Neural progenitor cell (in vitro differentiated cells): ENCODE data around the gene NUP88. TPM values are rescaled to one million over a fixed set of nuclear protein-coding genes. Genes with fewer than 3 reads are reported as not detected.

Source experiments
- DNase-seq: peaks from one replicate; pipeline ENCODE4 v3.0.0-alpha.2; 2016; ENCODE audit warnings: low spot score
- H2AFZ ChIP-seq: fragments of 200-600 bp; sonication (generic); replicated peaks from 2 replicates; pipeline ENCODE4 v1.6.1; 2016; ENCODE audit warnings: antibody characterized with exemption
- H3F3A ChIP-seq: fragments of 200-600 bp; sonication (generic); 2 replicates; pipeline ENCODE4 v1.6.1; 2016; ENCODE audit warnings: antibody characterized with exemption, low read depth
- H3K27ac ChIP-seq: fragments of 200-600 bp; sonication (generic); 2 replicates; pipeline ENCODE4 v1.5.1; 2016; ENCODE audit warnings: mild to moderate bottlenecking
- H3K27me3 ChIP-seq: fragments of 200-600 bp; sonication (generic); 2 replicates; pipeline ENCODE4 v1.6.1; 2016; ENCODE audit warnings: mild to moderate bottlenecking, moderate library complexity
- H3K36me3 ChIP-seq: fragments of 200-600 bp; sonication (generic); 2 replicates; pipeline ENCODE4 v1.5.1; 2016
- H3K4me1 ChIP-seq: fragments of 200-600 bp; sonication (generic); 2 replicates; pipeline ENCODE4 v1.6.1; 2016; ENCODE audit warnings: mixed run types
- H3K4me2 ChIP-seq: fragments of 200-600 bp; sonication (generic); 2 replicates; pipeline ENCODE4 v1.6.1; 2016
- H3K4me3 ChIP-seq: fragments of 200-600 bp; sonication (generic); 2 replicates; pipeline ENCODE4 v1.5.1; 2016
- H3K79me2 ChIP-seq: fragments of 200-600 bp; sonication (generic); 2 replicates; pipeline ENCODE4 v1.6.1; 2016; ENCODE audit warnings: low read depth
- H3K9ac ChIP-seq: fragments of 200-600 bp; sonication (generic); 2 replicates; pipeline ENCODE4 v1.6.1; 2016
- H3K9me3 ChIP-seq: fragments of 200-600 bp; sonication (generic); 2 replicates; pipeline ENCODE4 v1.5.1; 2016; ENCODE audit warnings: low read depth
- H4K20me1 ChIP-seq: fragments of 200-600 bp; sonication (generic); 2 replicates; pipeline ENCODE4 v1.6.1; 2016; ENCODE audit warnings: low read depth
- H3K27ac Mint-ChIP-seq: 3 replicates; pipeline ENCODE4 v1.8.0; 2021; ENCODE audit warnings: mixed read lengths
- H3K27me3 Mint-ChIP-seq: 2 replicates; pipeline ENCODE4 v1.8.0; 2022; ENCODE audit warnings: low read depth, mild to moderate bottlenecking, inconsistent platforms, moderate library complexity, mixed read lengths; ENCODE audit not compliant: insufficient read depth
- H3K36me3 Mint-ChIP-seq: 3 replicates; pipeline ENCODE4 v1.8.0; 2021; ENCODE audit warnings: mixed read lengths
- H3K4me1 Mint-ChIP-seq: 3 replicates; pipeline ENCODE4 v1.8.0; 2021; ENCODE audit warnings: mixed read lengths
- H3K4me3 Mint-ChIP-seq: 3 replicates; pipeline ENCODE4 v1.8.0; 2021; ENCODE audit warnings: mild to moderate bottlenecking, moderate library complexity, mixed read lengths
- H3K9me3 Mint-ChIP-seq: 3 replicates; pipeline ENCODE4 v1.8.0; 2020; ENCODE audit warnings: mixed read lengths
- CTCF ChIP-seq: fragments of 200-600 bp; sonication (generic); IDR thresholded peaks from 2 replicates; pipeline ENCODE4 v1.5.1; 2017; ENCODE audit warnings: antibody characterized with exemption, mild to moderate bottlenecking
- EZH2 ChIP-seq: fragments of 200-600 bp; sonication (generic); IDR thresholded peaks from 2 replicates; pipeline ENCODE4 v1.6.1; 2017; ENCODE audit warnings: antibody characterized with exemption, mild to moderate bottlenecking, moderate library complexity
- EZH2phosphoT487 ChIP-seq: fragments of 200-600 bp; sonication (generic); IDR thresholded peaks from 2 replicates; pipeline ENCODE4 v1.6.1; 2017; ENCODE audit warnings: antibody characterized with exemption
- total RNA-seq: library from RNA; depleted of rRNA; stranded (reverse); fragments of >200 nt; gene quantifications from 2 replicates; pipeline ENCODE4 v1.2.3, GENCODE V29; 2015; ENCODE audit warnings: low replicate concordance

The NUP88 gene
- total RNA-seq, 1 donor from 2014 or later = 135 TPM

- no peak overlapping the region for H3K4me3 ChIP-seq
- H3K9me3 ChIP-seq = no peaks in the 10 kb centered on the region
- H3K79me2 ChIP-seq = no peaks in the 10 kb centered on the region
- H2AFZ ChIP-seq = no peak overlapping the region
- H3K4me2 ChIP-seq = no peak overlapping the region
- H3K4me1 Mint-ChIP-seq = no peaks in the 10 kb centered on the region
- H3K27ac Mint-ChIP-seq = no peak overlapping the region
- no peaks in the 10 kb centered on the region for H3K4me1 ChIP-seq
- H3K36me3 Mint-ChIP-seq = peaks cover 23% of the 10 kb centered on the region
- no peak overlapping the region for H3K27ac ChIP-seq
- H3K36me3 ChIP-seq = peaks cover 14% of the 10 kb centered on the region
- no peaks in the 10 kb centered on the region for H4K20me1 ChIP-seq
- no peaks in the 10 kb centered on the region for H3K9me3 Mint-ChIP-seq
- H3K27me3 Mint-ChIP-seq = no peaks in the 10 kb centered on the region
- H3K4me3 Mint-ChIP-seq = no peak overlapping the region
- H3K27me3 ChIP-seq = no peaks in the 10 kb centered on the region
- no peak overlapping the region for H3K9ac ChIP-seq
- TF ChIP-seq CTCF = no peak
- no peak for TF ChIP-seq EZH2
- no peak for TF ChIP-seq EZH2phosphoT487
- H3F3A ChIP-seq = peaks cover 2% of the 10 kb centered on the region
- no peak for DNase-seq
Observed at GRCh38 chr17:5362162-5362811, 57.2 kb downstream of the NUP88 start.

GRCh38 chr17:5361426-5361825, 58.0 kb downstream of the NUP88 start:
- no peak overlapping the region for H3K4me3 Mint-ChIP-seq
- H3K4me2 ChIP-seq = no peak overlapping the region
- H3K36me3 Mint-ChIP-seq = peaks cover 23% of the 10 kb centered on the region
- H3K27me3 ChIP-seq = no peaks in the 10 kb centered on the region
- H3K36me3 ChIP-seq = peaks cover 14% of the 10 kb centered on the region
- H3K9me3 Mint-ChIP-seq = no peaks in the 10 kb centered on the region
- no peaks in the 10 kb centered on the region for H3K79me2 ChIP-seq
- TF ChIP-seq EZH2phosphoT487 (no peak), EZH2 (no peak), CTCF (no peak)
- H3K4me3 ChIP-seq = no peak overlapping the region
- no peak overlapping the region for H2AFZ ChIP-seq
- no peak overlapping the region for H3K27ac Mint-ChIP-seq
- no peaks in the 10 kb centered on the region for H3K9me3 ChIP-seq
- no peak overlapping the region for H3K27ac ChIP-seq
- H3K4me1 Mint-ChIP-seq = no peaks in the 10 kb centered on the region
- H4K20me1 ChIP-seq = no peaks in the 10 kb centered on the region
- no peak overlapping the region for H3K9ac ChIP-seq
- H3K27me3 Mint-ChIP-seq = no peaks in the 10 kb centered on the region
- peaks cover 2% of the 10 kb centered on the region for H3F3A ChIP-seq
- H3K4me1 ChIP-seq = no peaks in the 10 kb centered on the region
- no peak for DNase-seq

GRCh38 chr17:5355421-5356129, 63.9 kb downstream of the NUP88 start:
- H3F3A ChIP-seq = peaks cover under 1% of the 10 kb centered on the region
- no peak for TF ChIP-seq CTCF
- TF ChIP-seq EZH2phosphoT487 = no peak
- TF ChIP-seq EZH2 = no peak
- no peak overlapping the region for H3K27ac Mint-ChIP-seq

More at GRCh38 chr17:5355421-5356129, 63.9 kb downstream of the NUP88 start:
- no peaks in the 10 kb centered on the region for H3K4me1 ChIP-seq
- peaks cover 14% of the 10 kb centered on the region for H3K36me3 ChIP-seq
- Mint-ChIP-seq H3K27me3 (no peaks in the 10 kb centered on the region), H3K4me1 (no peaks in the 10 kb centered on the region), H3K9me3 (no peaks in the 10 kb centered on the region), H3K36me3 (peaks cover 21% of the 10 kb centered on the region), H3K4me3 (no peak overlapping the region)
- no peak overlapping the region for H3K4me2 ChIP-seq
- no peaks in the 10 kb centered on the region for H4K20me1 ChIP-seq
- no peak overlapping the region for H3K27ac ChIP-seq
- DNase-seq = no peak
- H3K4me3 ChIP-seq = no peak overlapping the region
- H2AFZ ChIP-seq = no peak overlapping the region
- H3K9me3 ChIP-seq = no peaks in the 10 kb centered on the region
- H3K79me2 ChIP-seq = no peaks in the 10 kb centered on the region
- H3K9ac ChIP-seq = no peak overlapping the region
- no peaks in the 10 kb centered on the region for H3K27me3 ChIP-seq
